Activated T-helper 2 cell treated with anti-CD3 and anti-CD28 coated beads, Interferon-gamma antibody, Interleukin-2, Interleukin-4, amounts not matched to agents 10 μg/mL and 5 μg/mL and 100 μg/mL, durations not matched to agents 14 hours and 24 hours and 36 hours (primary cell): ENCODE data around the gene SLC35F5. TPM values are rescaled to one million over a fixed set of nuclear protein-coding genes. Genes with fewer than 3 reads are reported as not detected.
"Not testable (repeated sequence)": the region's sequence is repeated elsewhere in the genome, so short reads cannot be mapped to it uniquely, and the experiment has no call there.

Experiments used
- DNase-seq: peaks from one replicate; pipeline ENCODE4 v3.0.0; 2021; ENCODE audit warnings: low spot score
- H3K27ac Mint-ChIP-seq: one replicate; pipeline ENCODE4 v1.8.0; 2021; ENCODE audit warnings: mixed read lengths
- H3K27me3 Mint-ChIP-seq: one replicate; pipeline ENCODE4 v1.8.0; 2021; ENCODE audit warnings: low read depth, mixed read lengths
- H3K36me3 Mint-ChIP-seq: one replicate; pipeline ENCODE4 v1.8.0; 2021; ENCODE audit warnings: low read depth, mixed read lengths
- H3K4me1 Mint-ChIP-seq: one replicate; pipeline ENCODE4 v1.8.0; 2021; ENCODE audit warnings: low read depth, mixed read lengths
- H3K4me3 Mint-ChIP-seq: one replicate; pipeline ENCODE4 v1.8.0; 2021; ENCODE audit warnings: low read depth, mild to moderate bottlenecking, moderate library complexity, mixed read lengths
- H3K9me3 Mint-ChIP-seq: one replicate; pipeline ENCODE4 v1.8.0; 2021; ENCODE audit warnings: mixed read lengths
- intact Hi-C: fragments of 100-400 bp; cut with micrococcal nuclease; formaldehyde crosslinking; loops from one replicate; pipeline ENCODE4 v1.15.1; 2023
- total RNA-seq: library from RNA; stranded (reverse); gene quantifications from 2 replicates; pipeline ENCODE4 v1.2.3, GENCODE V29; 2022

Gene SLC35F5
- total RNA-seq, 1 donor from 2014 or later, result 39.6 TPM

DNA sequence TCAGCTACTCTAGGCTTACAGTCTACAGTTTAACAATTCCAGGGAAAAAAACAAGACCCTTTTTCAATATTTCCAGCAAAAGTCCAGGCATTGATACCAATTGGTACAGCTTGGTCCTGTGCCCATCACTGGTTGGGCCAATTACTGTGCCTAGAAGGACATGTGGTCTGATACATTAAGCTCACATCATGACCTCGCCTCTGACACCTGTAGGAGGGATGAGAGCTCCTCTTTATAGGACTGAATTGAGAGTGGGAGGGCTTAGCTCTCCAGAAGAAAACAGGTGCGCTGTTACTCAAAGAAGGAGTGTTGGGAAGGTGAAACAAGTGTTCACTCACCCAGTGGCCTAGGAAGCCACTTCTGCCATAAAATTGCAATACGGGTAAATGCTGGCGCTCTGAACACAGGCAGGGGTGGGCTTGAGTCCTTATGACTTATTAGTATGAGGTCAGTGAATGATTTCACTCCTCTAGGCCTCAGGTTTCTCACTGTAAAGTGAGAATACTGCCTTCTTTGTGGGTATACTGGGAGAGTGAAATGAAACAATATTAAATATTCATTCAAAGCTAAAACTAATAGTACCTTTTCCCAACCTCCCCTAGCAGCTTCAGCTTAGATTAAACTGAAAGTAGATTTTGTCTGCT lies 79.7 kb downstream of the SLC35F5 start:
- no peaks in the 10 kb centered on the region for H3K27me3 Mint-ChIP-seq
- H3K27ac Mint-ChIP-seq, result no peak overlapping the region
- peaks cover 4% of the 10 kb centered on the region for H3K9me3 Mint-ChIP-seq
- H3K4me3 Mint-ChIP-seq, result no peak overlapping the region
- DNase-seq, result no peak
- H3K36me3 Mint-ChIP-seq, result no peaks in the 10 kb centered on the region
- H3K4me1 Mint-ChIP-seq, result peaks cover 5% of the 10 kb centered on the region
- intact Hi-C loops, result no loop called here

DNA sequence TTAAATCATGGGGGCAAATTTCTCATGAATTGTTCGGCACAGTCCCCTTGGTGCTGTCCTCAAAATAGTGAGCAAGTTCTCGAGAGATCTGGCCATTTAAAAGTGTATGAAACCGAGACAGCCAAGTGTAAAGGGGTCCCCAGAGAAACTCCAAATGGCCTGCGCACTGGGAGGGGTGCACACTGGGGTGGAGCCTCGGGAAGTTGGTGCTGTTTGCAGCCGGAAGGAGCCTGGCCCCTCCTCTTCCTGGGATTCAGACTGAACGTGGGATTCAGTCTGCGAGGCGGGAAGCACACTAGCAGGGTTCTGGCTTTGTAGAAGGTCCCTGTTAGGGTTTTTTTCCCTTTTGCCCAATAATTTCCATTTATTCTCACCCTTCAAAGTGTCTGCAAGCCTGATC lies 80.6 kb downstream of the SLC35F5 start:
- Mint-ChIP-seq H3K27me3 (no peaks in the 10 kb centered on the region), H3K9me3 (no peaks in the 10 kb centered on the region)

DNA sequence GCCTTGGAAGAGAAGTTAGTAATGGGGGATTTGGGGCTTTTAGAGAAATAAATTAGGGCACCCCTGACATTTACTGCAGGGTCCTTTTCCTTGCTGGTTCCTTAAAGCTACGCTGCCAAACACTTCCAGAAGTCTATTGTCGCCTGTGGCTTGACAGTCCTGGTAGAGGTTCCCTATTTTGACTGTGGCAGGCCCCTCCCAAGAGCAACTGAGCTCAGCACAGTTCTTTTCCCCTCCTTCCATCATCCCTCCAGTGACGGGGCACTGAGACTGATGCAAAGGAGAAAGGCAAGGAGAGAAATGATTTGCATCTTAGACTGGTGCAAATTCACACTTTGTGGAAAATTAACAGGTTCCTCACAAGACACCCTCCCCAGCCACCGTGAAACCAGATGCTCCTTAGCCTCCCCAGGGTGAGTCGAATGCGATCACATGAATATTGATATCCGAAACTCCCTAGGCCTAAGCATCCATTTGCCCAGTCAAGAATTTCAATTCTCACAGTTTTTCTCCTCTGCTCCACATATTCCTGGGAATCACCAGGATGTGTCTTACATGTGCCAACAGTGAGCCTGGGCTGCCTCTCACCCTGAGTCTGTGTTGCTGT lies 84.0 kb downstream of the SLC35F5 start:
- Mint-ChIP-seq H3K36me3 (no peaks in the 10 kb centered on the region), H3K27ac (no peak overlapping the region), H3K4me3 (no peak overlapping the region), H3K27me3 (no peaks in the 10 kb centered on the region), H3K4me1 (peaks cover 2% of the 10 kb centered on the region), H3K9me3 (no peaks in the 10 kb centered on the region)
- intact Hi-C loops, result no loop called here
- DNase-seq, result no peak

More for the DNA sequence above, 80.6 kb downstream of the SLC35F5 start:
- DNase-seq, result no peak
- H3K36me3 Mint-ChIP-seq, result no peaks in the 10 kb centered on the region
- intact Hi-C loops, result no loop called here
- H3K27ac Mint-ChIP-seq, result no peak overlapping the region
- H3K4me3 Mint-ChIP-seq, result no peak overlapping the region
- peaks cover 5% of the 10 kb centered on the region for H3K4me1 Mint-ChIP-seq

DNA sequence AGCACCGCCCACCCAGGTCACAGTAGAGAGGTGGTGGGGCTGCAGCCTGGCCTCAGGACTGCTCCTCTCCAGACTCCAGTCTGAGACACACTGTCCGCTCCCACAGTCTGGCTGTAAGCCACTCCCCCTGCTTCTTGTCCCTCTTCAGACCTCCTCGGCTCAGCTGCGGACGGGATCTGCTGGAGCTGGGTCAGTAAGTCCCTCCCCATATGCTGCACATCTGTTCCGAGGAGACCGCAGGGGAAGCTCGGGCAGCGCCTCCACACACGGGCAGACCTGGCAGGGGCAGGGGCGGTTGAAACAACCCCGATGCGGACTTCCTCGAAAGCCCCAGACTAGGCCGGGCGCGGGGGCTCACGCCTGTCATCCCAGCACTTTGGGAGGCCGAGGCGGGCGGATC lies 87.4 kb downstream of the SLC35F5 start:
- DNase-seq, H3K36me3 Mint-ChIP-seq, intact Hi-C loops, H3K27me3 Mint-ChIP-seq, H3K4me1 Mint-ChIP-seq, H3K4me3 Mint-ChIP-seq, H3K27ac Mint-ChIP-seq, H3K9me3 Mint-ChIP-seq: not testable (repeated sequence)

DNA sequence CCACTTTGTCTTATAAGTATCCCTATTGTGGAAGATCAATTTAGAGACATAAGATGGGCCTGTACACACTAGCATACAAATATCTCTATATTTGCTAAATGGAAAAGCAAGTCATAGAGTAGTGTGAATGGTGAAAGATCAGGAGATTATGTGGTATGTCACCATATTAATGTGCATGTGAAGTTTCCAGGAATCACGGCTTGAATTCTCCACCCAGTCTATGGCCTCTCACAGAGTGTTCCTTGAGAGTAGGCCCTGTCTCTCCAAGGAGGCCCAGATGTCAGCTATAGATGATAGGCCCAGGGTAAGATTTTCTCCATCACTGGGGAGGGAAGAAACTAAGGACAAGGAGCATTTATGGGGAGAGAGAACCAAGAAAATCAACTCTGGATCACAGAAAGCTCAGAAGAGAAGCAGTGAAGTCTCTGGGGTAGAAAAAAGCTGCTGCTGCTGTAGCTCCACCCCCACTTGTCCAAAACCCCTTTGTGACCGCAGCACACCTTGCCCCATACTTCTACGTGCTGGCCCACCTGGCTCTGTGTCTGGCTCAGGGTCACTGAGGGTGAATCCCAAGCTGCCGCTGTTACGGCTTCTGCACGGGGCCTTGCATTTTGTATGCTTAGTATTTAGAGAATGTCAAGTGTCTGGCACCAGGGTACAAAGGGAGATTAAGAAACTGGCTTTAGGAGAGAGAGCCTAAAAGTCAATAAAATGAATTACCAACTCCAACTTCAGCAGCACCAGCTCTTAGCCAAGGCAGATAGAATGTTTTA lies 91.5 kb downstream of the SLC35F5 start:
- H3K27me3 Mint-ChIP-seq, H3K36me3 Mint-ChIP-seq, H3K4me1 Mint-ChIP-seq, intact Hi-C loops, DNase-seq, H3K27ac Mint-ChIP-seq, H3K9me3 Mint-ChIP-seq, H3K4me3 Mint-ChIP-seq: not testable (repeated sequence)

DNA sequence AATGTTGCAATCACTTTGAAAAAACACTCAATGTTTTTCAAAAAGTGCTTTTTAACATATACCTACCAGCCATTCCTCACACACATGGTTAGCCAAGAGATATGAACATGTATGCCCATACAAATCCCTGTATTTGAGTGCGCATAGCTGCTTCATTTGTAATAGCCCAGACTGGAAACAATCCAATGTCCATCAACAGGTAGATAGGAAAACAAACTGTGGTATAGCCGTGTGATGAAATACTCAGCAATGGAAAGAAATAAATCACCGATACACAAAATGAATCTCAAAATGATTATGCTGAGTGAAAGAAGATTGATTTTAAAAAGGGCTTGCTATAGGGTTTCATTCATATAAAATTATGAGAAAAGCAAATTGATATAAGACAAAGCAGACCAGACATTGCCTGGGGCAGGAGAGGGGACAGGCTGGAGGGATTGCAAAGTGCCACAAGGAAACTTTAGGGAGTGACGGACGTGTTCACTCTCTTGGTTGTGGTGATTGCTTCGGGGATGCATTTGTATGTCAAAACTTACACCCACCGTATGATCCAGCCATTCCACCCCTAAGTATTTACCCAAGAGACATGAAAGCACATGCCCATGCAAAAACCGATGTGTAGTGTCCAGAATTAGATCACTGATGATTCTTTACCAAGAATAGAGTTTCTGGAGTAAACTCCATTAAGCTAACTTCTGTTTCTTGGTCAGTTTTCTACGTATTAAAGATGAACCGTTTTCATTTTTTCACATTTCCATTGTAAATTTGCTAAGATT lies 93.0 kb downstream of the SLC35F5 start:
- H3K36me3 Mint-ChIP-seq, H3K9me3 Mint-ChIP-seq, H3K4me1 Mint-ChIP-seq, DNase-seq, H3K27me3 Mint-ChIP-seq, H3K4me3 Mint-ChIP-seq, H3K27ac Mint-ChIP-seq, intact Hi-C loops: not testable (repeated sequence)

Other genes with a start within 250 kb of the SLC35F5 start
- gene RABL2A, start 129.4 kb downstream of the SLC35F5 start, total RNA-seq, result 25.3 and 27.0 TPM in 2 replicates
- gene ACTR3, start 133.4 kb upstream of the SLC35F5 start, total RNA-seq, result 521 and 530 TPM in 2 replicates